NCI-H1048 (cell line): Measurements from ENCODE around the gene DIS3L2.
"Not testable (repeated sequence)": the region's sequence is repeated elsewhere in the genome, so short reads cannot be mapped to it uniquely, and the experiment has no call there.

Experiments used
- DNase-seq: peaks from one replicate; lab custom pipeline; 2025; lab: John Stamatoyannopoulos, UW

Gene DIS3L2

GRCh38 chr2:232370007-232370406 is 408.5 kb downstream of the DIS3L2 start:
- not testable (repeated sequence) for DNase-seq

GRCh38 chr2:232372231-232373208 is 411.0 kb downstream of the DIS3L2 start:
- DNase-seq: no peak

- no peak for DNase-seq
Observed at GRCh38 chr2:232374356-232374755, 412.8 kb downstream of the DIS3L2 start.

GRCh38 chr2:232375164-232375563 is 413.7 kb downstream of the DIS3L2 start:
- no peak for DNase-seq

GRCh38 chr2:232376260-232376659 is 414.7 kb downstream of the DIS3L2 start:
- DNase-seq: no peak

- DNase-seq: no peak
Observed at GRCh38 chr2:232376713-232377112, 415.2 kb downstream of the DIS3L2 start.

- DNase-seq: no peak
Observed at GRCh38 chr2:232377319-232377718, 415.8 kb downstream of the DIS3L2 start.

- no peak for DNase-seq
Observed at GRCh38 chr2:232377841-232378734, 416.6 kb downstream of the DIS3L2 start.

GRCh38 chr2:232378735-232379151 is 417.2 kb downstream of the DIS3L2 start, which contains the start of gene ALPP:
ALPP (plus strand) TSS chr2:232378751; CDS start chr2:232378803, 52 bp downstream.
- DNase-seq: not testable (repeated sequence)

GRCh38 chr2:232379610-232380590 is 418.4 kb downstream of the DIS3L2 start:
- not testable (repeated sequence) for DNase-seq

GRCh38 chr2:232381204-232382031 is 419.9 kb downstream of the DIS3L2 start:
- not testable (repeated sequence) for DNase-seq

GRCh38 chr2:232382331-232383225 is 421.1 kb downstream of the DIS3L2 start:
- DNase-seq: no peak

- no peak for DNase-seq
Observed at GRCh38 chr2:232384466-232384865, 423.0 kb downstream of the DIS3L2 start.

- not testable (repeated sequence) for DNase-seq
Observed at GRCh38 chr2:232385058-232385457, 423.5 kb downstream of the DIS3L2 start.

- DNase-seq: no peak
Observed at GRCh38 chr2:232385660-232386489, 424.4 kb downstream of the DIS3L2 start.

GRCh38 chr2:232386490-232386739 is 424.9 kb downstream of the DIS3L2 start:
- no peak for DNase-seq
